NCI-H1930 (cell line): ENCODE results near the gene CSF3R.
"Not testable (repeated sequence)": the region's sequence is repeated elsewhere in the genome, so short reads cannot be mapped to it uniquely, and the experiment has no call there.

Source experiments
- DNase-seq, 2 experiments: peaks; one replicate each; lab custom pipeline; 2025; lab: John Stamatoyannopoulos, UW

CSF3R gene

DNA sequence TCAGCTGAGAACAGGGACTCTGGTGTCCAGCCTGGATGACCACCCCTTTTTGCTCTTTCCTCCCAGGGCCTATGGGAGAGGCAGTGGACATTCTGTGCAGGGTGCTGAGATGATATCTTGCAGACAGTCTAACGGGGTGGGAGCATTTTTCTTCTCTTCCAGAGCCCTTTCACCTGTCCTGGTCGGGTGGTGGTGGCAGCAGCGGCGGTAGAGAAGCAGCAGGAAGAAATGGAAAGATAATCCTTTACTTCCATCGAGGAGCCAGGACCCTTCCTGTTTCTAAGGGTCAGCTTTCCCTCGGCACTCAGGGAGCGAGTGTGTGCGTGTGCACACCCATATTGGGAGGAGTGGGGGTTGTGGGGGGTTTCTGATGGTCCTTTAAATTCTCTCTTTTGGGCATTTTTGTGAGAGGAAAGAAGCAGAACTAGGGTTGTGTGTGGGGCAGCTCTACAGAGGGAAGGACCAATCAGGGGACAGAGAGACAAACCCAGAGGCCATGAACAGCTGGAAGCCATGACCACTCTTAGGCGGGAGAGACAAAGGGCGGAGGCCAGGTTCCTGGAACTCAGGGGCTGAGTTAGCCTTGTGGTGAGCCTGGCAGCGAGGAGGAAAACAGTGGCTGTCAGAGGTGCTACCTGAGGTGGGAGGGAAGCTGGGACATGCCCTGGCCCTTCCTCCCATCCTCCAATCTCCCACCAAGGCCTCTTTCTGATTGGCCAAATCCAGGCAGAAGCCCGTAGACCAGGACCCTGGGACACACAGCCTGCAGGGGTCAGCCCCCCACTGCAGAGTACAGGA is 31.2 kb upstream of the CSF3R start:
- no peak for DNase-seq

DNA sequence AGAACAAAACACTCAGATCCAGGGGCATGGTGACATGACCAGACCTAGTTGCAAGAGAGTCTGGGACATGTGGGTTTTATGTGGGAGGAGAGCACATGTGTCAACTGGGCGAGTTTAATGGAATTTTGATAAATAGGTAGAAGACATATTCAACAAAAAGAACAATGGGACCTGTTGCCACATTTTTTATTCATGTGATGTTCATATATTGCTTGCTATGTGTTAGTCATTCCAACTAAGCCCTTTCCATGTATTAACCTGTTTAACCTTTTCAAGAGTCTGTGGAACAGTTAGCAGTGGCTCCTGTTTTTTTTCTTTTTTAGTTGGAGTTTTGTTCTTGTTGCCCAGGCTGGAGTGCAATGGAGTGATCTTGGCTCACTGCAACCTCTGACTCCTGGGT is 30.1 kb upstream of the CSF3R start:
- DNase-seq = no peak

DNA sequence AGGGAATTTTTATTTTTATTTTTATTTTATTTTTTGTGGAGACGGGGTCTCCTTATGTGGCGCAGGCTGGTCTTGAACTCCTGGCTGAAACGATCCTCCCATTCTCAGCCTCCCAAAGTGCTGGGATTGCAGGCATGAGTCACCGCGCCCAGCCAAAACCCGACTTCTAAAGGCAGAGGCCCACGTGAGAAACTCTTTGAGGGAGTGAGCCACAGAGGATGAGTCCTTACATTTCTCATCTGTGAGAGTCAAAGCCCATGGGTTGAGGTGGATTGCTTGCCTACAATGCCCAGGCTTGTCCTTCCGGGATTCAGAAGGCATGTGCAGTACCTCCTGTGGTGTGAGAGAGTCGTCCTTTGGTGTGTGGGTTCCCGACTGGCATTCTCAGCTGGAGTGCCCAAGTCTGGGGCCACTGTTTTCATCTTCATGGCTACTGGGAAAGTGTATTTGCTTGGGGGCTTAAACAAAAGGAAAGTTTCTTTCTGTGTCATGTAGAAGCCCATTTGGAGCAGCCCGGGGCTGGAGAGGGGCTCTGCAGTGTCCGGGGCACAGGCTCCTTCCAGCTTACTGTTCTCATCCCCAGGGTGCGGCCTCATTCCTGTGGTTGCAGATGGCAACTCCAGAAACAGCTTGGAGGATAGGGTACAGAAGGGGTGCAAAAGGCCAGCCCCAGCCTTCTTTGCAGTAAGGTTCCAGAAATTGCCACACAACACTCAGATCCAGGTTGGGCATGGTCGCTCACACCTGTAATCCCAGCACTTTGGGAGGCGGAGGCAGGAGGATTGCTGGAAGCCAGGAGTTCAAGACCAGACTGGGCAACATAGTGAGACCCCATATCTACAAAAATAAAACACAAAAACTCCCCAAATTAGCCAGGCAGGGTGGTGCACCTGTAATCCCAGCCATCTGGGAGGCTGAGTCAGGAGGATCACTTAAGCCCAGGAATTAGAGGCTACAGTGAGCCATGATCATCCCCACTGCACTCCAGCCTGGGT is 29.4 kb upstream of the CSF3R start:
- no peak for DNase-seq

DNA sequence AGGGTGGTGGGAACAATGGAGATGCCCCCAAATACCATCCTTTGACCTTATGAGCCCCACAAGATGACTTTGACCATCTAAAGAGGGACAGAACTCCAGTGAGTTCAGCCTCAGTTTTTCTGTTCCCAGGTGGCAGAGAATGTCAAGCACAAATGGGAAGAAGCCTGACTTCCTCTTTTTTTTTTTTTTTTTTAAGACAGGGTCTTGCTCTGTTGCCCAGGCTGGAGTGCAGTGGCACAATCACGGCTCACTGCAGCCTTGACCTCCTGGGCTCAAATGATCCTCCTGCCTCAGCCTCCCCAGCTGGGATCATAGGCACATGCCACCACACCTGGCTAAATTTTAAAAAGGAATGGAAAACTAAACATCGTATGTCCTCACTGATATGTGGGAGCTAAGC is 28.5 kb upstream of the CSF3R start:
- DNase-seq = not testable (repeated sequence)

DNA sequence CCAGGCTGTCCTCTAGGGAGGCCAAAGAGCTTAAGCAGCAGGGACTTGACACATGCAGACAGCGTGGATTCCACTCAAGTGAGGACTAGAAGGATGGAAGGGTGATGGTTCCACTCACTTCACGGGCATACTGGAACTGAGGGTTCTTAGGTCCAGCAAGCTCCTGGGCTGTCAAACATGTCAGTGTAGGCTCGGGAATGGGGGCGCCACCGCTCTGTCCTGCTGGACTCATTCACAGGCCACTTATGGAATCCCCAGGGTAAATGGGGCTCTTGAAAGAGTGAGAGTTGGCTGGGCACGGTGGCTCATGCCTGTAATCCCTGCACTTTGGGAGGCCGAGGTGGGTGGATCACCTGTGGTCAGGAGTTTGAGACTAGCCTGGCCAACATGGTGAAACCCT is 27.7 kb upstream of the CSF3R start:
- DNase-seq = no peak

DNA sequence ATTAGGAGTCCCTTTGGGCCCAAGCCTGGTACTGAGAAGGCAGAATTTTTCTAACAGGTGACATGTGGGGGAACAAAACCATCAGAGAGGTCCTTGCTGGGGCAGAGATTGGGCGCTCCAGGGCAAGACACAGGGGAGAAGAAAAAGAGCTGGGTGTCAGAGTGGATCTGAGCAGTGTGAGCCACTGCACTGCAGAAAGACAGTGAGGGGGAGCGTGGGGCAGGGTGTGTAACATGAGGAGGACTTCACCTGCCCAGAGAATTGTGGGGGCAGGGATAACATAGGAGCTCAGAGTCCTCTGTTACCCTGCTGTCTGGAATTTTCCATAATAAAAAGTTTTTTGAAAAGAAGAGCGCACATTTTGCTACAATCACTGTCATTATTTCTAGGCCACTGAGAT is 25.5 kb upstream of the CSF3R start:
- no peak for DNase-seq

DNA sequence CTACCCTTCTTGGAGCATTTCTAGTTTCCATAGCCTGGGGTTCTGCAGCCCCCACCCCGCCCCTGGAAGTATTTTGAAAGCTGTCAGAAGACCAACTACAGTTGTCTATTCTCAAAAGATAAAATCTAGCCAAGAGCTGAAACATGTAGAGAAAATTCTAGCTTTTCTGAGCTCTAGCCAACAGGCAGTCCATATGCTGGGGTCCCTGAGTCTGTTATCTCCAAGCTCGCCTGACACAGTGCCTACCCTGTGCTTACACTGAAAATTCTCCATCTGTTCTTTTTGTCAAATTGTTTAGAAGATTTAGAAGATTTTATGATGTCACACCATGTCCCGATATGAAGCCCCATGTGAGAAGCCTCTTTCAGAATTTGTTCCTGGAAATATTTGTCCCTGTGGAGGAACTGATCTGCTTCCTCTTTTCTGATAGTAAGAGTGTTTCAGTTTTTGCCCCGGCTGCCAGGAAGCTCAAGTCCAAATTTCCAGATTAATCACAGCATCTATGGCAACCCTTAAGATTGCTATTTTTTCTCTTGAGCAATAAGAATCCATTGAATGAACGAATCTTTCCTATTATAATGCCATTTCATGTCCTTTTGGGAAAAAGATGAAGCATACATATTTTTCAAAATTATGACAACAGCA is 23.7 kb upstream of the CSF3R start:
- no peak for DNase-seq

DNA sequence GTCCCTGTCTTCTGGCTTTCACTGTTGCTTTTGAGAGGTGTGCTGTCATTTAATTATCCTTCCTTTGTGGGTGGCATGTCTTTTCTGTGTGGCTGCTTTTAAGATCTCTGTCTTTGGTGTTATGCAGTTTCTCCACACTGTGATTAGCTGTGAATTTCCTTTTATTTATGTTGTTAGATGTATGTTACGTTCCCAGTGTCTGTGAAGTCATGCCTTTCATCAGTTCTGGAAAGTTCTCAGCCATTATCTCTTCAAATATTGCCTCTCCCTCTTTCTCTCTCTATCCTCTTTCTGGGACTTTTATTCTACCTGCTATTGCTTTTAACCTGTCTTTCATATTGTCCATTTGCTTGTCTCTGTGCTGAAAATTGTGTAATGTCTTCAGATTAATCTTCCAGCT is 21.0 kb upstream of the CSF3R start:
- DNase-seq = no peak

DNA sequence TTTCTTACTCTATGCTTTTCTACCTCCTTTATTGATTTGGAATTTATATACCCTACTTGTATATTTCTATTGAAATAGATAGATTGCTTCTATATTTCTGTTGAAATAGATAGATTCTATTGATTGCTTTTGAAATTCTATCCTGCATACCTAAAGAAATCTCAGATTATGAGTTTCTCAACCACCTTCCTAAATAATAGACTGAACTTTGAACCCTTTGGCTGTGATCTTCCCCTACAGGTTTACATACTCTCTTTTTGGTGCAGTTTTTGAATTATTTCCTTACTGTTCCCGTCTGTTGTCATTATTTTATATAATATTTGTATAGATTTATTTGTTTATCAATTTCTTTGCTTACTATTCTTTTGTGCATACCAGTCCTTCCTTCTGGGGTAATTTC is 20.4 kb upstream of the CSF3R start:
- no peak for DNase-seq

DNA sequence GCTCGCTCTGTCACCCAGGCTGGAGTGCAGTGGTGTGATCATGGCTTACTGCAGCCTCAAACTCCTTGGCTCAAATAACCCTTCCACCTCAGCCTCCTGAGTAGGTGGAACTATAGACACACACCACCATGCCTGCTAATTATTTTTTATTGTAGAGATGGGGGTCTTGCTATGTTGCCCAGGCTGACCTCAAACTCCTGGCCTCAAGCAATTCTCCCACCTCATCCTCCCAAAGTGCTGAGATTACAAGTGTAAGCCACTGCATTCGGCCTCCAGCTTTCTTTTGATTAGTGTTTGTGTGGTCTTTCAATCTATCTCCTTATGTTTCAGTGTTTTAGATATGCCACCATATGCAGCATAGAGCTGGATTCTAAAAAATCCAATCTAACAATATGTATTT is 19.9 kb upstream of the CSF3R start:
- no peak for DNase-seq

DNA sequence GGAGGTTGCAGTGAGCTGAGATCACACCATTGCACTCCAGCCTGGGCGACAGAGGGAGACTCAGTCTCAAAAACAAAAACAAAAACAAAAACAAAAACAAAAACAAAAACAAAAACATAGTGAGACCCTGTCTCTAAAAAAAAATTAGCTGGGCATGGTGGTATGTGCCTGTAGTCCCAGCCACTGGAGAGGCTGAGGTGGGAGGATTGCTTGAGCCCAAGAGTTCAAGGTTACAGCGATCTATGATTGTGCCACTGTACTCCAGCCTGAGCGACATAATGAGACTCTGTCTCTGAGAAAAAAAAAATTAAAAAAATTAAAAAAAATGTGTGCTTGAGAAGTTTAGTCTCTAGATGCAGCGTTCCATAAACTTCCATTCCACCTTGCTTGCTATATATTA is 19.2 kb upstream of the CSF3R start:
- DNase-seq = not testable (repeated sequence)

DNA sequence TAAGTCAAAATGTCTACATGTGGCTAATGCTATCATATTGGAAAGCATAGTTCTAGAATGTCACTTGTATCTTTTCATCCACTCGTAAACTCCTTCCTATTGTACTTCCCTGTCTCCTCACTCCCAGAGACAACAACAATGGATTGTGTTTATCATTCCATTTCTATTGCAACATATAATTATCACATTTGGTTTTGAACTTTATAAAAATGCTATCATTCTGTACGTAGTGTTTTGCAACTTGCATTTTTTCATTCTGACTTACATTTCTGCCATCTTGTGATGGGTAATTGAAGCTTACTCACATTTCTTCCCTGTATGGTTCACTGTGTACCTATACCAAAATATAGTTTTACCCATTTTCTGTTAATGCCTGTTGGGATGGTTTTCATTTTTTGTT is 14.5 kb upstream of the CSF3R start:
- no peak for DNase-seq

DNA sequence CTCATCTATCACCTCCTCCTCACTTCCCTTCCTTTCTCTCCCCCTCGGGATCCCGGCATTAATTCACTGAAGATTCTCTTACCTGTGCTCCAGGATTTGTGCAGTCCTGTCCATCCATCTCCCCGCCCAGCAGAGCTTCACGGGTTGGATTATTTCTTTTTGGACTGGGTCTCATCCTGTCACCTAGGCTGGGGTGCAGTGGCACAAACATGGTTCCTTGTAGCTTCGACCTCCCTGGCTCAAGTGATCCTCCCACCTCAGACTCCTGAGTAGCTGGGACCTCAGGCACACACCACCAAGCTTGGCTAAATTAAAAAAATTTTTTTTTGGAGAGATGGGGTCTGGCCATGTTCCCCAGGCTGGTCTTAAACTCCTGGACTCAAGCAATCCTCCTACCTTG is 12.3 kb upstream of the CSF3R start:
- no peak for DNase-seq

DNA sequence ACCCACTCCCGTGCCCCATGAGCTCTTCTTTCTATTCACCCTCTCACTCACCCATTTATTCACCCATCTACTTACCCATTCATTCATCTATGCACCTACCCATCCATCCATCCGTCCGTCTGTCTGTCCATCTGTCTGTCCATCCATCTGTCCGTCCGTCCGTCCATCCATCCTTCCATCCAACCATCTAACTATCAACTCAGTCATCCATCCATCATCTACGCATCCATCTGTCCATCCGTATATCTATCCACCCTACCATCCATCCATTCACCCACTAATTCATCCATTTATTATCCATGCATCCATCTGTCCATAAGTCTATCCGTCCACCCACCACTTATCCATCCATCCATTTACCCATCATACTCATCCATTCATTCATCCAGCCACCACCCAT is 10.8 kb upstream of the CSF3R start:
- DNase-seq = no peak

DNA sequence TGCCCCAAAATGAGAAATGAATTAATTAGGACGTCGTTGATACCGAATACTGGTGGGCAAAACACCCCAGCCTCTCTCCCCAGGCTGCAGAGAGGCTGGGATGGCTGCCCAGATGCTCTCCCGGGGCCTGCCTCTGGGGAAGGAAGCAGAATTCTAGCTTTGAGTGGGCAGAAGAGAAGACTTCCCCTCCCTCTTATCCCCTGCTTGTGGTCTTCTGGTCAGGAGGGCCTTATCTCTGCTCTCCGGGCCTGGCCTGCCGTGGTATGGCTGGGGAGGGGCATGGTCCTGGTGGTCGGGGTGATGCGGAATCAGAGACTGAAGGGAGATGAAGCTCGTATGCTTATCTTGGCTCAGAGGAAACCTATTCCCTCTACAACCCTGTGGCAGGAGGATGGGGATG is 9.8 kb upstream of the CSF3R start:
- no peak for DNase-seq

DNA sequence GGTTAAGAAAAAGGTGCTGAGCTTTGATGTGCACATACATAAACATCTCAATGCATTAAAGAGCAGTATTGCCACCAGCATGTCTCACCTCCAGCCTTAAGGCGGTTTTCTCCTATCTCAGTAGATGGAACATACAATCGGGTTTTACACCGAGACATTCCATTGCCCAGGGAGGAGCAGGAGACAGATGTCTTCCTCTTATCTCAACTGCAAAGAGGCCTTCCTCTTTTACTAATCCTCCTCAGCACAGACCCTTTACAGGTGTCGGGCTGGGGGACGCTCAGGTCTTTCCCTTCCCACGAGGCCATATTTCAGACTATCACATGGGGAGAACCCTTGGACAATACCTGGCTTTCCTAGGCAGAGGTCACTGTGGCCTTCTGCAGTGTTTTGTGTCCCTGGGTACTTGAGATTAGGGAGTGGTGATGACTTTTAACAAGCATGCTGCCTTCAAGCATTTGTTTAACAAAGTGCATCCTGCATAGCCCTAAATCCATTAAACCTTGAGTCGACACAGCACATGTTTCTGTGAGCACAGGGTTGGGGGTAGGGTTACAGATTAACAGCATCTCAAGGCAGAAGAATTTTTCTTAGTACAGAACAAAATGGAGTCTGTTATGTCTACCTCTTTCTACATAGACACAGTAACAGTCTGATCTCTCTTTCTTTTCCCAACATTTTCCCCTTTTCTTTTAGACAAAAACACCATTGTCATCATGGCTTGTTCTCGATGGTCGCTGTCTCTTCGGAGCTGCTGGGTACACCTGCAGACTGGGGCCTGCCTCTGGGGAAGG is 6.7 kb upstream of the CSF3R start:
- not testable (repeated sequence) for DNase-seq

DNA sequence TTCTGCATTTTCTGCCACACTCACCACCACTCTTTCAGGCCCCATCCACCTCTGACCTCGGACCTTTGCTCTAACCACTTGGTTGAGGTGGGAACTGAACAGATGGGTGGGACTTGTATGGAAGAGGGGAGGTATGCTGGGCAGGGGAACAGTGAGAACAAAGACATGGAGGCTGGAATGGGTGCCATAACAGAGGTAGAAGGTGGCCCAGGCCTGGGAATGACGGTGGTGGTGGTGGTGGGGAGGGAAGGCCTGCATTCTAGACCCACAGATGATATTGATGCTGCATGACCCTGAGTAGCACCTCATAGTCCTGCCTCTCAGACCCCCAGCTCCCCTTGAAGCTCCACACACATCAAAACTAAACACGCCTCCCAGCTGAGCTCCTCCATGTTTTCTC is 5.2 kb upstream of the CSF3R start:
- DNase-seq = no peak

DNA sequence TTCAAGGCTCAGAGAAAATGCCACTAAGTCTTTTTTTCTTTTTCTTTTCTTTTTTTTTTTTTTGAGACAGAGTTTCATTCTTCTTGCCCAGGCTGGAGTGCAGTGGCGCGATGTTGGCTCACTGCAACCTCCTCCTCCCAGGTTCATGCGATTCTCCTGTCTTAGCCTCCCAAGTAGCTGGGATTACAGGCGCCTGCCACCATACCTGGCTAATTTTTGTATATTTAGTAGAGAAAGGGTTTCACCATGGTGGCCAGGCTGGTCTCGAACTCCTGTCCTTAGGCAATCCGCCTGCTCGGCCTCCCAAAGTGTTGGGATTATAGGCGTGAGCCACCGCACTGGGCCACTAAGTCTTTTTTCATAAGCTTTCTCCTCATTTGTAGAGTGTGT is 4.6 kb upstream of the CSF3R start:
- not testable (repeated sequence) for DNase-seq

DNA sequence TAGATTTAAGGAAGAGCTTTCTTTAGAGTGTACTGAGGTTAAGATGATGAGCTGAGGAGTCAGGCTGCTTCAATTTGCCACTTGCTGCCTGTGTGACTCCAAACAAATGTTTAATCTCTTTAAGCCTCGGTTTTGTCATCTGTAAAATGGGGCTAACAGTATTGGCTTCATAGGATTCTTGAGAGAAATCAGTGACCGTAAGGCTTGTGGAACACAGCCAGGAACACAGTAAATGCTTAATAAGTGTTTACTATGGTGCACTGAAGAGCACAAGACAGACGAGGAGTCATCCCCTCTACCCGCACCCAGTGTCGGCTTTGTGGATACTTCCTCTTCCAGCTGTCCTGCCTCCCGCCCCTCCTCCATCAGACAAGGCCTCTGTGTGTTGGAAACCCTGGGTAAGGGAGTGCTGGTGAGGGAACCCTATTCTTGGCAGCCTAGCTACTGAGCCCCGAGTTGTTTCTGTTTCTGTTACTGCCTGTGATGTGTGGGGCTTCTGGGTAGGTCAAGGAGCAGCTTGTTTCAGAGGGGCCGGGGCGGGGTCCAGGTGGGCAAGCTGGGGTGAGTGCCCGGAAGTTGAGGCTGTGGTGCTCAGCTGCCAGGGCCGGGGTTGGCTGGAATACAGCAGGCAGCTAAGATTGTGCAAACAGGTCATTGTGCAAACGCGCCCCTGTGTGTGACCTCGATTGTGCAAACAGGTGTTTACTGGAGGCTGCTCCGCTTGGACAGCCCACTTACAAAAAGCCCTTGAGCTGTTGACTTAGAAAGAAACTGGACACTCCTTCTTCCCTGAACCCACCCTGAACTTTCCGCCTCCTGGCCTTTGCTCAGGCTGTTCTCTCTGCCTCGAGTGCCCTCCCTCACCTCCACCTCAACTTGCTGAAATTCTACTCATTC is 4.0 kb upstream of the CSF3R start:
- no peak for DNase-seq

DNA sequence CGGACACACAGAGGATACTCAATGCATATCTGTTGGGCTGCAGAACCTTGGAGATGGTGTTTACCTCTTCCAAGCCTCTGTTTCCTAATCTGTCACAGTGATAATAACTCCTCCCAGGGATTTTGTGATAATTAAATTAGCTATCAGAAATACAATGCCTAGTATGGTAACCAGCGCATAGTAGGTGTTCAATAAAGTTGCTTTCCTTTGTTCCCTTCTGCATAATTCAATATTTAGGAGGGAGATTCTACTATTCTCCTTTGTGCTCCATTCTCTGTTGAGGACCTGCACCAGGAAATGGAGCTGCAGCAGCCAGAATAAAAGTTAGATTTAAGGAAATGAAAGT is 3.4 kb upstream of the CSF3R start:
- no peak for DNase-seq

DNA sequence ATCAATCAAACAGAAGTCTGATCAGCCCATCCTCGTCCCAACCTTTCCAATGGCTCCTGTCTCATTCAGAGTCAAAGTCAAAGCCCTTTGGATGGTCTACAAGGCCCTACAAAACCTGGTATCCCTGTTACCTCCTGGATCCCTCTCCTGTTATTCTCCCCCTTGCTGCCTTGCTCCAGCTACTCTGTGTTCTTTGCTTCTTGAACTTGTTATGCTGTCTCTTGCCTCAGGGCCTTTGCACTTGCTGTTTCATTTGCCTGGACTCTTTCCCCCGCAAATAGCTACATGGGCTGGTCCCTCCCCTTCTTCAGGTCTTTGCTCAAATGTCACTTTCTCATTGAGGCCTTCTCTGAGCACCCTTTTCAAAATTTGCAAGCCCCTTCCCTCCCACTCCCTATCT is 1.4 kb upstream of the CSF3R start:
- no peak for DNase-seq
